HepG2 (cell line): ENCODE data around the gene ATG7. TPM values are rescaled to one million over a fixed set of nuclear protein-coding genes. Genes with fewer than 3 reads are reported as not detected.

ENCODE experiments used
- ATAC-seq: fragments of 200-7000 bp; cut with Tn5 transposase; 3 replicates; pipeline ENCODE4 v1.9.1; 2020; ENCODE audit warnings: mild to moderate bottlenecking, moderate library complexity
- BruUV-seq: library from RNA; stranded (reverse); fragments of 400-500 nt; replicated peaks from 2 replicates; lab custom pipeline; 2021; lab: Mats Ljungman, UMichigan
- CTCF ChIA-PET: fragments of 300-600 bp; formaldehyde crosslinking; extraction: SDS; loops from one replicate; lab custom pipeline; 2021; ENCODE audit warnings: low total read pairs, inconsistent platforms, low intra/inter-chr PET ratio; lab: Yijun Ruan, JAX
- POLR2A ChIA-PET: fragments of 350-600 bp; sonication (Branson Sonifier 250); formaldehyde crosslinking; loops from one replicate; lab custom pipeline; 2020; ENCODE audit warnings: antibody characterized with exemption, inconsistent platforms; lab: Yijun Ruan, JAX
- DNase-seq: peaks from one replicate; pipeline ENCODE4 v3.0.0-alpha.2; 2015; ENCODE audit warnings: low spot score
- FAIRE-seq: peaks from 3 replicates; lab custom pipeline; 2011; peaks lifted over from hg19 to GRCh38; lab: Jason Lieb, UNC
- H2AFZ ChIP-seq: one replicate; pipeline ENCODE4 v1.6.1; 2011; ENCODE audit warnings: low read length, inconsistent platforms
- H3K27ac ChIP-seq: fragments of 300-600 bp; 3 replicates; pipeline ENCODE4 v1.8.0; 2011; ENCODE audit warnings: mixed run types, mild to moderate bottlenecking, mixed read lengths, low read length, inconsistent platforms; ENCODE audit not compliant: insufficient read depth; ENCODE audit errors: extremely low read length
- H3K27me3 ChIP-seq, 2 experiments: fragments of 200-600 bp in 1 of 2; 2 replicates in 1 of 2; 3 replicates in 1 of 2; pipeline versions ENCODE4 v1.6.0 to v1.8.0; 2011; ENCODE audit warnings: low read length in 2 of 2, mild to moderate bottlenecking in 2 of 2, moderate library complexity in 2 of 2, inconsistent platforms in 1 of 2; ENCODE audit not compliant: insufficient read depth in 2 of 2, control insufficient read depth in 1 of 2
- H3K36me3 ChIP-seq, 2 experiments: fragments of 200-600 bp in 1 of 2; replicated peaks in 1 of 2; 2 replicates in 1 of 2; 3 replicates in 1 of 2; pipeline versions ENCODE4 v1.5.1 to v1.8.0; 2011; ENCODE audit warnings: low read length in 2 of 2, inconsistent platforms in 1 of 2; ENCODE audit not compliant: insufficient read depth in 2 of 2, control insufficient read depth in 1 of 2
- H3K4me1 ChIP-seq: 2 replicates; pipeline ENCODE4 v1.5.1; 2012; ENCODE audit warnings: low read length, inconsistent platforms; ENCODE audit not compliant: insufficient read depth
- H3K4me2 ChIP-seq: 2 replicates; pipeline ENCODE4 v1.6.0; 2011; ENCODE audit warnings: low read depth, low read length, inconsistent platforms
- H3K4me3 ChIP-seq, 3 experiments: fragments of 200-600 bp in 1 of 3; sonication (generic), shearing (Covaris generic) in 1 of 3; replicated peaks in 1 of 3; 2 replicates each; pipeline ENCODE4 v1.5.1; 2011 to 2016; ENCODE audit warnings: low read length in 3 of 3, inconsistent platforms in 2 of 3, low read depth in 2 of 3, mild to moderate bottlenecking in 2 of 3, control low read depth in 1 of 3, mixed read lengths in 1 of 3; ENCODE audit not compliant: insufficient read depth in 1 of 3
- H3K79me2 ChIP-seq: one replicate; pipeline ENCODE4 v1.6.1; 2011; ENCODE audit warnings: low read length, inconsistent platforms; ENCODE audit not compliant: insufficient read depth
- H3K9ac ChIP-seq: 2 replicates; pipeline ENCODE4 v1.6.0; 2011; ENCODE audit warnings: mild to moderate bottlenecking, low read depth, low read length, inconsistent platforms; ENCODE audit not compliant: insufficient read depth
- H3K9me3 ChIP-seq: 2 replicates; pipeline ENCODE4 v1.5.1; 2012; ENCODE audit warnings: mild to moderate bottlenecking, low read length
- H4K20me1 ChIP-seq: 2 replicates; pipeline ENCODE4 v1.6.0; 2011; ENCODE audit warnings: inconsistent platforms, mild to moderate bottlenecking, low read length, moderate library complexity; ENCODE audit not compliant: insufficient read depth
- CCDC6 ChIP-seq: sonication (generic); formaldehyde crosslinking; IDR thresholded peaks from 2 replicates; pipeline ENCODE4 v1.8.1; 2022; ENCODE audit warnings: mild to moderate bottlenecking, missing genetic modification reagents, moderate library complexity
- HDAC2 ChIP-seq: sonication (generic); formaldehyde crosslinking; IDR thresholded peaks from 2 replicates; pipeline ENCODE4 v1.4.0; 2020; ENCODE audit warnings: missing genetic modification reagents
- MBD4 ChIP-seq: IDR thresholded peaks from 2 replicates; pipeline ENCODE4 v1.6.1; 2012; ENCODE audit warnings: low read length, inconsistent platforms, borderline replicate concordance
- NR1H2 ChIP-seq: sonication (generic); formaldehyde crosslinking; IDR thresholded peaks from 2 replicates; pipeline ENCODE4 v1.8.1; 2022; ENCODE audit warnings: low read depth, missing genetic modification reagents, borderline replicate concordance
- PCBP2 ChIP-seq: fragments of 200-400 bp; formaldehyde crosslinking; optimal IDR thresholded peaks from 2 replicates; pipeline ENCODE3; 2018; ENCODE audit warnings: low read length, low read depth; ENCODE audit not compliant: poor library complexity, severe bottlenecking
- ZBTB3 ChIP-seq: sonication (generic); formaldehyde crosslinking; IDR thresholded peaks from 2 replicates; pipeline ENCODE4 v1.4.0; 2020; ENCODE audit warnings: low read depth, mild to moderate bottlenecking, moderate library complexity, missing genetic modification reagents, borderline replicate concordance
- ZNF253 ChIP-seq: sonication (generic); formaldehyde crosslinking; IDR thresholded peaks from 2 replicates; pipeline ENCODE4 v1.8.0; 2022; ENCODE audit warnings: mild to moderate bottlenecking, missing genetic modification reagents, borderline replicate concordance
- ZNF589 ChIP-seq: sonication (generic); formaldehyde crosslinking; conservative IDR thresholded peaks from 2 replicates; pipeline ENCODE4 v1.8.0; 2022; ENCODE audit warnings: mild to moderate bottlenecking, moderate library complexity, missing genetic modification reagents
- ZNF883 ChIP-seq: sonication (generic); formaldehyde crosslinking; IDR thresholded peaks from 2 replicates; pipeline ENCODE4 v1.5.1; 2020; ENCODE audit warnings: mild to moderate bottlenecking, missing genetic modification reagents; ENCODE audit errors: not compliant biosample characterization
- WGBS: methylation state at CpG from one replicate; pipeline ENCODE4 v1.1.6; 2017; ENCODE audit warnings: low lambda C conversion rate; 5-methylcytosine and 5-hydroxymethylcytosine counted together
- in situ Hi-C: cut with HindIII; loops from 2 replicates; pipeline ENCODE4 v1.10.0; 2017; ENCODE audit warnings: low pct_unique_long_range_greater_than_20kb; ENCODE audit not compliant: extremely low pct_ligation_motif_present
- intact Hi-C: fragments of 100-400 bp; cut with micrococcal nuclease; formaldehyde crosslinking; loops from one replicate; pipeline ENCODE4 v1.10.0; 2022; ENCODE audit not compliant: unreplicated experiment
- polyA plus RNA-seq, 8 experiments: library from polyadenylated mRNA; depleted of rRNA in 3 of 8; stranded (reverse) in 7 of 8; unstranded in 1 of 8; fragments of >200 nt; fragmentation: Illumina TruSeq in 4 of 8; extraction: Trizol in 4 of 8; gene quantifications; 2 replicates each; pipeline versions ENCODE4 v1.2.1 to v1.2.3, GENCODE V29; 2011 to 2016; ENCODE audit warnings: low read depth in 4 of 8, missing spikeins in 1 of 8, mixed read lengths in 1 of 8; ENCODE audit not compliant: insufficient read depth in 1 of 8
- total RNA-seq, 5 experiments: library from RNA; depleted of rRNA; stranded (reverse); fragments of >200 nt; fragmentation: Illumina TruSeq; extraction: Trizol; gene quantifications; 2 replicates each; pipeline ENCODE4 v1.2.3, GENCODE V29; 2016; ENCODE audit warnings: low read depth in 1 of 5
- TF ChIP-seq, protein P1 (sequence below): sonication (generic); formaldehyde crosslinking; IDR thresholded peaks from 2 replicates; pipeline ENCODE4 v1.4.0; 2020; ENCODE audit warnings: mild to moderate bottlenecking, missing genetic modification reagents

ATG7 gene
- total and polyA plus RNA-seq, 2 of the 13 experiments (the other 11 are each of a cell fraction or from before 2014, with no cell fraction given), result 7.8 to 22.1 TPM

DNA sequence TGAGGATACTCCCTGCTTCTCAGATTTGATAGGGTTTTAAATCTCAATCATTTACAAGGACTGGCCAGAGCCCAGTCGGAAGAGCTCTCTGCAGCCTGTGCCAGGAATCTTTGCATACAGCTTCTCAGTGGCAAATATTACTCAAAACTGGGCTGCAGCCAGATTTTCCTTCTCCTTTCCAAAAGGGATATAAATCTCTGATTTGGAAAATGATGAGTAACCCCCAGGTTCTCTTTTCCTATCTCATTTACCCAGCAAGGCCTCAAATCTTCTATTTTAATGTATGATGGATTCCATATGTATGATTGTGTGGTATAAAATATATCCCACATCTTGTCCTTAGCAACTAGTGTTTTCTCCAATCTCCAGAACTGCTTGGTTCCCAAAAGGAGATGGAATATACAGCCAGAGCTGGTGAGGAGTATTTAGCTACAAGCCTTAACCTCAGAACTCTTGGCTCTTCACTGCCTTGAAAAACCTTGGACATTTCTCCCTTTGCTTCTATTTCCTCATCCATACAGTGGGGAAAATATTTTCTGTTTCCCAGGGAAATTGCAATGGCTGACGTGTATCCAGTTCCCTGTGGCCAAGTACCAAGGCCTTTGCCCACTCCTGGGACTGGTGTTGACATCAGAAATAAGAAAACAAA, 114.4 kb downstream of the ATG7 start (continued):
- TF ChIP-seq, protein P1, sequence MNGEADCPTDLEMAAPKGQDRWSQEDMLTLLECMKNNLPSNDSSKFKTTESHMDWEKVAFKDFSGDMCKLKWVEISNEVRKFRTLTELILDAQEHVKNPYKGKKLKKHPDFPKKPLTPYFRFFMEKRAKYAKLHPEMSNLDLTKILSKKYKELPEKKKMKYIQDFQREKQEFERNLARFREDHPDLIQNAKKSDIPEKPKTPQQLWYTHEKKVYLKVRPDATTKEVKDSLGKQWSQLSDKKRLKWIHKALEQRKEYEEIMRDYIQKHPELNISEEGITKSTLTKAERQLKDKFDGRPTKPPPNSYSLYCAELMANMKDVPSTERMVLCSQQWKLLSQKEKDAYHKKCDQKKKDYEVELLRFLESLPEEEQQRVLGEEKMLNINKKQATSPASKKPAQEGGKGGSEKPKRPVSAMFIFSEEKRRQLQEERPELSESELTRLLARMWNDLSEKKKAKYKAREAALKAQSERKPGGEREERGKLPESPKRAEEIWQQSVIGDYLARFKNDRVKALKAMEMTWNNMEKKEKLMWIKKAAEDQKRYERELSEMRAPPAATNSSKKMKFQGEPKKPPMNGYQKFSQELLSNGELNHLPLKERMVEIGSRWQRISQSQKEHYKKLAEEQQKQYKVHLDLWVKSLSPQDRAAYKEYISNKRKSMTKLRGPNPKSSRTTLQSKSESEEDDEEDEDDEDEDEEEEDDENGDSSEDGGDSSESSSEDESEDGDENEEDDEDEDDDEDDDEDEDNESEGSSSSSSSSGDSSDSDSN (CRISPR knock-in tag), result no peak
- TF ChIP-seq, all 625 proteins: peak for 0

- 98% methylated on average over 10 of the region's 10 CpGs for WGBS
- H3K27ac ChIP-seq, result no peak overlapping the region
- ChIA-PET CTCF (no interaction called here), POLR2A (no interaction called here)
- H3K27me3 ChIP-seq, result no peaks in the 10 kb centered on the region
- H3K4me1 ChIP-seq, result peaks cover 25% of the 10 kb centered on the region
- FAIRE-seq, result no peak
- H3K9me3 ChIP-seq, result no peaks in the 10 kb centered on the region
- no peak overlapping the region for H2AFZ ChIP-seq
- TF ChIP-seq ZNF883 (CRISPR knock-in tag) (no peak), HDAC2 (CRISPR knock-in tag) (no peak), CCDC6 (no peak), MBD4 (no peak), ZBTB3 (CRISPR knock-in tag) (no peak), ZNF253 (CRISPR knock-in tag) (no peak), ZNF589 (CRISPR knock-in tag) (no peak), PCBP2 (no peak), NR1H2 (CRISPR knock-in tag) (no peak)
- no peak for DNase-seq
- no peaks in the 10 kb centered on the region for H3K36me3 ChIP-seq
- in situ Hi-C loops, result loop anchor here (10.0 kb wide), 1 partner anchor 415 kb away; no protein-coding TSS in a partner anchor
- H3K79me2 ChIP-seq, result no peaks in the 10 kb centered on the region
- BruUV-seq, result no TSS peak
- intact Hi-C loops, result no loop called here
- no peak overlapping the region for H3K9ac ChIP-seq
- ATAC-seq, result no peak
- H3K4me2 ChIP-seq, result no peak overlapping the region
- no peak overlapping the region for H3K4me3 ChIP-seq
- no peaks in the 10 kb centered on the region for H4K20me1 ChIP-seq
These were observed 117.4 kb downstream of the ATG7 start for GRCh38 chr3:11389386-11390268.
